ENCODE measurements around the gene PITRM1.
"Not testable (repeated sequence)": the region's sequence is repeated elsewhere in the genome, so short reads cannot be mapped to it uniquely, and the experiment has no call there.

PITRM1 gene

GRCh38 chr10:3122034-3122433 lies 50.5 kb downstream of the PITRM1 start:
- DNase-seq = no peak

- DNase-seq = no peak
Observed at GRCh38 chr10:3119796-3120459, 52.7 kb downstream of the PITRM1 start.

GRCh38 chr10:3118641-3119091 lies 53.9 kb downstream of the PITRM1 start:
- DNase-seq = no peak

- no peak for DNase-seq
Observed at GRCh38 chr10:3117486-3117885, 55.1 kb downstream of the PITRM1 start.

- no peak for DNase-seq
Observed at GRCh38 chr10:3116508-3117100, 56.0 kb downstream of the PITRM1 start.

GRCh38 chr10:3115685-3116084 lies 56.9 kb downstream of the PITRM1 start:
- DNase-seq = no peak

- no peak for DNase-seq
Observed at GRCh38 chr10:3113343-3113720, 59.2 kb downstream of the PITRM1 start.

GRCh38 chr10:3111621-3112163 lies 60.9 kb downstream of the PITRM1 start:
- DNase-seq = no peak

GRCh38 chr10:3110782-3111620 lies 61.6 kb downstream of the PITRM1 start:
- no peak for DNase-seq

GRCh38 chr10:3109633-3110032 lies 62.9 kb downstream of the PITRM1 start:
- no peak for DNase-seq

- no peak for DNase-seq
Observed at GRCh38 chr10:3109196-3109595, 63.4 kb downstream of the PITRM1 start.

- no peak for DNase-seq
Observed at GRCh38 chr10:3108575-3109105, 63.9 kb downstream of the PITRM1 start.

- DNase-seq = no peak
Observed at GRCh38 chr10:3108033-3108432, 64.5 kb downstream of the PITRM1 start.

GRCh38 chr10:3107426-3107961 lies 65.1 kb downstream of the PITRM1 start:
- peak; percentile 81 for DNase-seq

- DNase-seq = peak; percentile 45
Observed at GRCh38 chr10:3106928-3107425, 65.6 kb downstream of the PITRM1 start.

GRCh38 chr10:3106328-3106727 lies 66.3 kb downstream of the PITRM1 start:
- DNase-seq = not testable (repeated sequence)

- no peak for DNase-seq
Observed at GRCh38 chr10:3105905-3106304, 66.7 kb downstream of the PITRM1 start.

GRCh38 chr10:3105166-3105565 lies 67.4 kb downstream of the PITRM1 start:
- DNase-seq = no peak

- DNase-seq = peak; percentile 70
Observed at GRCh38 chr10:3104251-3104918, 68.2 kb downstream of the PITRM1 start.

GRCh38 chr10:3103646-3104045 lies 68.9 kb downstream of the PITRM1 start:
- no peak for DNase-seq

GRCh38 chr10:3102720-3103427 lies 69.7 kb downstream of the PITRM1 start:
- DNase-seq = no peak
